GM18861 (cell line): ENCODE measurements around the gene DHRS4L2.

Experiments used
- ATAC-seq: cut with Tn5 transposase; IDR thresholded peaks from one replicate; pipeline ENCODE4 v1.9.1; 2021; ENCODE audit not compliant: unreplicated experiment

Gene DHRS4L2

GRCh38 chr14:24051789-24052655 is 63.3 kb downstream of the DHRS4L2 start, which contains the start of gene CARMIL3:
Gene CARMIL3, plus strand, starts transcription at chr14:24052009. Its CDS starts 145 bp downstream, at chr14:24052154.
- peak; percentile 47 for ATAC-seq

- no peak for ATAC-seq
Measured at GRCh38 chr14:24052656-24053547, 64.2 kb downstream of the DHRS4L2 start.

GRCh38 chr14:24053548-24054323 is 65.0 kb downstream of the DHRS4L2 start:
- ATAC-seq: no peak

- ATAC-seq: no peak
Measured at GRCh38 chr14:24054324-24054641, 65.6 kb downstream of the DHRS4L2 start.

GRCh38 chr14:24054646-24055045 is 65.9 kb downstream of the DHRS4L2 start:
- no peak for ATAC-seq
